PC-3 (cell line): ENCODE data around the gene HCFC1. TPM values are rescaled to one million over a fixed set of nuclear protein-coding genes. Genes with fewer than 3 reads are reported as not detected.

Source experiments
- ATAC-seq: fragments of 200-7000 bp; cut with Tn5 transposase; 2 replicates; pipeline ENCODE4 v1.9.1; 2020; ENCODE audit warnings: mild to moderate bottlenecking, moderate library complexity
- BruUV-seq: library from RNA; stranded (reverse); fragments of 400-500 nt; replicated peaks from 2 replicates; lab custom pipeline; 2021; lab: Mats Ljungman, UMichigan
- CTCF ChIA-PET: fragments of 300-600 bp; sonication (Branson Sonifier 250); formaldehyde crosslinking; loops from one replicate; lab custom pipeline; 2022; ENCODE audit warnings: antibody characterized with exemption; lab: Charles Lee
- POLR2A ChIA-PET: fragments of 300-600 bp; sonication (Branson Sonifier 250); formaldehyde crosslinking; loops from one replicate; lab custom pipeline; 2022; ENCODE audit warnings: antibody characterized with exemption; ENCODE audit not compliant: unreplicated experiment; lab: Charles Lee
- DNase-seq: peaks from one replicate; pipeline ENCODE4 v3.0.0-alpha.2; 2015
- H2AFZ ChIP-seq: fragments of 300-600 bp; sonication (generic); 2 replicates; pipeline ENCODE4 v1.6.0; 2016; ENCODE audit warnings: antibody characterized with exemption, low read length
- H3F3A ChIP-seq: fragments of 300-600 bp; sonication (generic); one replicate; pipeline ENCODE4 v1.6.0; 2017; ENCODE audit warnings: antibody characterized with exemption, low read length, control low read depth, mild to moderate bottlenecking; ENCODE audit not compliant: unreplicated experiment
- H3K27ac ChIP-seq: fragments of 300-600 bp; sonication (generic); 2 replicates; pipeline ENCODE4 v1.5.1; 2016; ENCODE audit warnings: mild to moderate bottlenecking, low read length
- H3K27me3 ChIP-seq: fragments of 300-600 bp; sonication (generic); 2 replicates; pipeline ENCODE4 v1.6.1; 2016; ENCODE audit warnings: low read length, mixed read lengths
- H3K36me3 ChIP-seq: fragments of 300-600 bp; sonication (generic); 2 replicates; pipeline ENCODE4 v1.6.1; 2016; ENCODE audit warnings: low read depth, mixed run types, low read length, mixed read lengths
- H3K4me1 ChIP-seq: fragments of 300-600 bp; sonication (generic); 2 replicates; pipeline ENCODE4 v1.5.1; 2016; ENCODE audit warnings: low read length; ENCODE audit not compliant: insufficient read depth
- H3K4me2 ChIP-seq: fragments of 300-600 bp; sonication (generic); 2 replicates; pipeline ENCODE4 v1.6.0; 2016; ENCODE audit warnings: low read length
- H3K4me3 ChIP-seq: fragments of 300-600 bp; sonication (generic); 2 replicates; pipeline ENCODE4 v1.5.1; 2016; ENCODE audit warnings: mild to moderate bottlenecking, low read length, mixed read lengths
- H3K79me2 ChIP-seq: fragments of 300-600 bp; sonication (generic); 2 replicates; pipeline ENCODE4 v1.6.1; 2017; ENCODE audit warnings: low read length, mixed read lengths
- H3K9ac ChIP-seq: fragments of 300-600 bp; sonication (generic); 2 replicates; pipeline ENCODE4 v1.6.0; 2016; ENCODE audit warnings: mild to moderate bottlenecking, low read length
- H3K9me2 ChIP-seq: fragments of 300-600 bp; sonication (generic); replicated peaks from 2 replicates; pipeline ENCODE4 v1.6.1; 2016; ENCODE audit warnings: mixed run types, low read length, mixed read lengths
- H3K9me3 ChIP-seq: fragments of 300-600 bp; sonication (generic); 2 replicates; pipeline ENCODE4 v1.6.1; 2016; ENCODE audit warnings: low read length, mixed read lengths
- H4K20me1 ChIP-seq: fragments of 300-600 bp; sonication (generic); 2 replicates; pipeline ENCODE4 v1.6.1; 2016; ENCODE audit warnings: low read length, mixed read lengths
- EZH2 ChIP-seq: fragments of 300-600 bp; sonication (generic); IDR thresholded peaks from one replicate; pipeline ENCODE4 v1.6.1; 2017; ENCODE audit warnings: antibody characterized with exemption, mild to moderate bottlenecking, low read length; ENCODE audit not compliant: unreplicated experiment
- EZH2phosphoT487 ChIP-seq: fragments of 300-600 bp; sonication (generic); IDR thresholded peaks from 2 replicates; pipeline ENCODE4 v1.6.1; 2018; ENCODE audit warnings: mild to moderate bottlenecking, antibody characterized with exemption, low read length, borderline replicate concordance
- intact Hi-C: fragments of 100-400 bp; cut with micrococcal nuclease; formaldehyde crosslinking; loops from 2 replicates; pipeline ENCODE4 v1.9.0; 2023
- total RNA-seq: library from RNA; depleted of rRNA; stranded (reverse); fragments of >200 nt; gene quantifications from 2 replicates; pipeline ENCODE4 v1.2.3, GENCODE V29; 2014
- TF ChIP-seq, protein P1 (sequence below): fragments of 300-600 bp; sonication (generic); conservative IDR thresholded peaks from 2 replicates; pipeline ENCODE4 v1.5.1; 2017; ENCODE audit warnings: antibody characterized with exemption, low read depth, mild to moderate bottlenecking, low read length

The HCFC1 gene
- total RNA-seq, 1 experiment from 2014 or later, result 66.9 TPM

DNA sequence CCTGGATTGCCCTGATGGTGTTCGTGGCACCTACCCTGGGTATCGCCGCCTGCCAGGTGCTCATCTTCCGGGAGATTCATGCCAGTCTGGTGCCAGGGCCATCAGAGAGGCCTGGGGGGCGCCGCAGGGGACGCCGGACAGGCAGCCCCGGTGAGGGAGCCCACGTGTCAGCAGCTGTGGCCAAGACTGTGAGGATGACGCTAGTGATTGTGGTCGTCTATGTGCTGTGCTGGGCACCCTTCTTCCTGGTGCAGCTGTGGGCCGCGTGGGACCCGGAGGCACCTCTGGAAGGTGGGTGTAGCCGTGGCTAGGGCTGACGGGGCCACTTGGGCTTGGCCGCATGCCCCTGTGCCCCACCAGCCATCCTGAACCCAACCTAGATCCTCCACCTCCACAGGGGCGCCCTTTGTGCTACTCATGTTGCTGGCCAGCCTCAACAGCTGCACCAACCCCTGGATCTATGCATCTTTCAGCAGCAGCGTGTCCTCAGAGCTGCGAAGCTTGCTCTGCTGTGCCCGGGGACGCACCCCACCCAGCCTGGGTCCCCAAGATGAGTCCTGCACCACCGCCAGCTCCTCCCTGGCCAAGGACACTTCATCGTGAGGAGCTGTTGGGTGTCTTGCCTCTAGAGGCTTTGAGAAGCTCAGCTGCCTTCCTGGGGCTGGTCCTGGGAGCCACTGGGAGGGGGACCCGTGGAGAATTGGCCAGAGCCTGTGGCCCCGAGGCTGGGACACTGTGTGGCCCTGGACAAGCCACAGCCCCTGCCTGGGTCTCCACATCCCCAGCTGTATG, 65.3 kb downstream of the HCFC1 start:
- Histone ChIP-seq H3K4me2 (no peak overlapping the region), H3K4me3 (no peak overlapping the region), H3K27me3 (no peaks in the 10 kb centered on the region), H3K27ac (no peak overlapping the region), H3K36me3 (no peaks in the 10 kb centered on the region), H4K20me1 (no peaks in the 10 kb centered on the region), H3K9ac (no peak overlapping the region), H3K9me2 (no peaks in the 10 kb centered on the region), H2AFZ (no peak overlapping the region), H3F3A (no peaks in the 10 kb centered on the region), H3K9me3 (no peaks in the 10 kb centered on the region), H3K79me2 (no peaks in the 10 kb centered on the region), H3K4me1 (peaks cover 6% of the 10 kb centered on the region; the same call in 1 of the 2 replicates)
- ATAC-seq (no peak), DNase-seq (no peak)
- TF ChIP-seq, protein P1, sequence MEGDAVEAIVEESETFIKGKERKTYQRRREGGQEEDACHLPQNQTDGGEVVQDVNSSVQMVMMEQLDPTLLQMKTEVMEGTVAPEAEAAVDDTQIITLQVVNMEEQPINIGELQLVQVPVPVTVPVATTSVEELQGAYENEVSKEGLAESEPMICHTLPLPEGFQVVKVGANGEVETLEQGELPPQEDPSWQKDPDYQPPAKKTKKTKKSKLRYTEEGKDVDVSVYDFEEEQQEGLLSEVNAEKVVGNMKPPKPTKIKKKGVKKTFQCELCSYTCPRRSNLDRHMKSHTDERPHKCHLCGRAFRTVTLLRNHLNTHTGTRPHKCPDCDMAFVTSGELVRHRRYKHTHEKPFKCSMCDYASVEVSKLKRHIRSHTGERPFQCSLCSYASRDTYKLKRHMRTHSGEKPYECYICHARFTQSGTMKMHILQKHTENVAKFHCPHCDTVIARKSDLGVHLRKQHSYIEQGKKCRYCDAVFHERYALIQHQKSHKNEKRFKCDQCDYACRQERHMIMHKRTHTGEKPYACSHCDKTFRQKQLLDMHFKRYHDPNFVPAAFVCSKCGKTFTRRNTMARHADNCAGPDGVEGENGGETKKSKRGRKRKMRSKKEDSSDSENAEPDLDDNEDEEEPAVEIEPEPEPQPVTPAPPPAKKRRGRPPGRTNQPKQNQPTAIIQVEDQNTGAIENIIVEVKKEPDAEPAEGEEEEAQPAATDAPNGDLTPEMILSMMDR, result no peak
- no peak for TF ChIP-seq EZH2phosphoT487
- no peak for TF ChIP-seq EZH2
- no TSS peak for BruUV-seq
- POLR2A ChIA-PET, result no interaction called here
- intact Hi-C loops, result no loop called here
- CTCF ChIA-PET, result no interaction called here

DNA sequence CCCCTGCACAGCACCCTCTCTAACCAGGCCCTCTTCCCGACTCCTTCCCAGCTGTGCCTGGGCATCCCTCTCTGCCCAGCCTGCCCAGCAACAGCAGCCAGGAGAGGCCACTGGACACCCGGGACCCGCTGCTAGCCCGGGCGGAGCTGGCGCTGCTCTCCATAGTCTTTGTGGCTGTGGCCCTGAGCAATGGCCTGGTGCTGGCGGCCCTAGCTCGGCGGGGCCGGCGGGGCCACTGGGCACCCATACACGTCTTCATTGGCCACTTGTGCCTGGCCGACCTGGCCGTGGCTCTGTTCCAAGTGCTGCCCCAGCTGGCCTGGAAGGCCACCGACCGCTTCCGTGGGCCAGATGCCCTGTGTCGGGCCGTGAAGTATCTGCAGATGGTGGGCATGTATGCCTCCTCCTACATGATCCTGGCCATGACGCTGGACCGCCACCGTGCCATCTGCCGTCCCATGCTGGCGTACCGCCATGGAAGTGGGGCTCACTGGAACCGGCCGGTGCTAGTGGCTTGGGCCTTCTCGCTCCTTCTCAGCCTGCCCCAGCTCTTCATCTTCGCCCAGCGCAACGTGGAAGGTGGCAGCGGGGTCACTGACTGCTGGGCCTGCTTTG, 66.0 kb downstream of the HCFC1 start:
- H4K20me1 ChIP-seq, result no peaks in the 10 kb centered on the region
- CTCF ChIA-PET, result no interaction called here
- no peak for TF ChIP-seq EZH2
- no peaks in the 10 kb centered on the region for H3K79me2 ChIP-seq
- H3K9me2 ChIP-seq, result no peaks in the 10 kb centered on the region
- DNase-seq (no peak), ATAC-seq (no peak)
- intact Hi-C loops, result no loop called here
- peaks cover 8% of the 10 kb centered on the region; the same call in 1 of the 2 replicates for H3K4me1 ChIP-seq
- no peak overlapping the region for H2AFZ ChIP-seq
- no peaks in the 10 kb centered on the region for H3K36me3 ChIP-seq
- POLR2A ChIA-PET, result no interaction called here
- no TSS peak for BruUV-seq
- no peaks in the 10 kb centered on the region for H3F3A ChIP-seq
- no peaks in the 10 kb centered on the region for H3K27me3 ChIP-seq
- no peak overlapping the region for H3K4me2 ChIP-seq
- no peaks in the 10 kb centered on the region for H3K9me3 ChIP-seq
- no peak overlapping the region for H3K4me3 ChIP-seq
- no peak overlapping the region for H3K27ac ChIP-seq
- H3K9ac ChIP-seq, result no peak overlapping the region

DNA sequence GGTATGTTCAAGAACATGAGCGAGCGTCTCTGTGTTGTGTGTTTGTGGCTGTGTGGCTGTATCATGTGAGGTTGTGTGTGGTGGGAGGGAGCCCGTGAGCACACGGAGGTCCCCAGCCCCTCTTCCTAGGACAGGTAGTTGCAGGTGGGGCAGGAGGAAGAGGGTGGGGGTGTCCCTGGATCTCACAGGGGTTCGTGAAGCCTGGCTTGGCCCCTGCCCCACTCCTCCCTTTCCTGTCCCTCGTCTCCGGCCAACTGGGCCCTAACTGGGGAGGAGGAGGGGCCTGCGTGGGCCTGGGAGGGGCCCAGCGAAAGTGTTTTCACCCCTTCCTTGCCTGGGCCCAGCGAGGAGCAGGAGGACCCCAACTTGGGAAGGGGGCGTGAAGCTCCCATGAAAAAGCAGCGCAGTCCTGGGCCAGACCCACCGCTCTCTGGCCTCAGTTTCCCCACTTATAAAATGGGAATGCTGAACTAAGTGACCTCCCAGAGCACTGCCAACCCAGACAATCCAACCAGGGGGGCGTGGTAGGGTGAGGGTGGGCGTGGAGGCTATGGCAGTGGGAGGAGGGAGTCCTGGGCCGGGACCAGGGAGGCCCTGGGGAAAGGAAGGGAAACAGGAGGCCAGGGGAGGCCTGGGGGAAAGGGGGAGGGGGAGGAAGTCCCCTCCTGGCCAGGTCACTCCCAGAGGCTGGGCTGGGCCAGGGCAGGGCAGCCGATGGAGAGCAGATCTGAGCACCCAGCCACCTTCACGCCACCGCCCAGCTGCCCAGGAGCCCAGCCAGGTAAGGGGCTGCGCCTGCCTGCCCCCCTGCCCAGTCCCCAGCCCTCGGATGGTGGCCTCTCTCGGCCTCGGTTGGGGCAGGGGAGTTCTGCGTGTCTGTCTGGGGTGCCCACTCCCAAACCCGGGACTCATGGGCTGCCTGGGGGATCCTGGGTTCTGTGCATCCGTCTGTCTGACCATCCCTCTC, 67.3 kb downstream of the HCFC1 start, which contains the start of gene AVPR2:
AVPR2 (plus strand) TSS at position 683 of the 967 bp plus-strand sequence. CDS start 473 bp downstream, outside the sequence.
- ATAC-seq, result no peak
- Histone ChIP-seq H3K9me3 (no peaks in the 10 kb centered on the region), H3K27ac (no peak within 1 kb of the TSS), H3K79me2 (no peaks in the 10 kb centered on the region), H3F3A (no peaks in the 10 kb centered on the region), H3K36me3 (no peaks in the 10 kb centered on the region), H3K4me1 (peaks cover 9% of the 10 kb centered on the region; the same call in 1 of the 2 replicates), H3K9ac (no peak within 1 kb of the TSS), H3K4me3 (no peak within 1 kb of the TSS), H4K20me1 (no peaks in the 10 kb centered on the region), H3K27me3 (no peaks in the 10 kb centered on the region), H3K4me2 (no peak within 1 kb of the TSS), H3K9me2 (no peaks in the 10 kb centered on the region), H2AFZ (no peak within 1 kb of the TSS)
- no TSS peak for BruUV-seq
- TF ChIP-seq, protein P1, result no peak
- TF ChIP-seq EZH2phosphoT487 (no peak), EZH2 (no peak)
- POLR2A ChIA-PET, result no interaction called here
- CTCF ChIA-PET, result no interaction called here
- no peak for DNase-seq
- intact Hi-C loops, result no loop called here
